Activated gamma-delta T cell treated with Interleukin-2 at 50 U/mL for 16 hours (primary cell): Measurements from ENCODE around the gene SCLT1.

ENCODE experiments used
- DNase-seq: peaks from one replicate; pipeline ENCODE4 v3.0.0-alpha.2; 2020

SCLT1 gene

GRCh38 chr4:128866691-128867090 is 226.6 kb downstream of the SCLT1 start:
- no peak for DNase-seq

- no peak for DNase-seq
These were observed 227.1 kb downstream of the SCLT1 start for GRCh38 chr4:128866269-128866668.

GRCh38 chr4:128865132-128865531 is 228.2 kb downstream of the SCLT1 start:
- DNase-seq, result no peak

- DNase-seq, result peak; percentile 71
These were observed 229.8 kb downstream of the SCLT1 start for GRCh38 chr4:128863312-128864075.

GRCh38 chr4:128862608-128863311 is 230.6 kb downstream of the SCLT1 start:
- DNase-seq, result peak; percentile 12

GRCh38 chr4:128861856-128862518 is 231.4 kb downstream of the SCLT1 start:
- no peak for DNase-seq

GRCh38 chr4:128859887-128860677 is 233.3 kb downstream of the SCLT1 start:
- DNase-seq, result no peak

- DNase-seq, result no peak
These were observed 234.3 kb downstream of the SCLT1 start for GRCh38 chr4:128858879-128859671.

- no peak for DNase-seq
These were observed 237.1 kb downstream of the SCLT1 start for GRCh38 chr4:128856246-128856645.

GRCh38 chr4:128855621-128856020 is 237.7 kb downstream of the SCLT1 start:
- no peak for DNase-seq

- peak; percentile 24 for DNase-seq
These were observed 238.9 kb downstream of the SCLT1 start for GRCh38 chr4:128854433-128854832.

- no peak for DNase-seq
These were observed 239.6 kb downstream of the SCLT1 start for GRCh38 chr4:128853741-128854140.

GRCh38 chr4:128850252-128850651 is 243.1 kb downstream of the SCLT1 start:
- no peak for DNase-seq

GRCh38 chr4:128848461-128848860 is 244.9 kb downstream of the SCLT1 start:
- DNase-seq, result no peak

- no peak for DNase-seq
These were observed 246.1 kb downstream of the SCLT1 start for GRCh38 chr4:128847082-128847724.

GRCh38 chr4:128846063-128846462 is 247.3 kb downstream of the SCLT1 start:
- DNase-seq, result no peak

GRCh38 chr4:128844931-128845330 is 248.4 kb downstream of the SCLT1 start:
- no peak for DNase-seq

- no peak for DNase-seq
These were observed 251.9 kb downstream of the SCLT1 start for GRCh38 chr4:128841402-128841801.

GRCh38 chr4:128840711-128841318 is 252.5 kb downstream of the SCLT1 start:
- no peak for DNase-seq

- no peak for DNase-seq
These were observed 255.7 kb downstream of the SCLT1 start for GRCh38 chr4:128837679-128838078.

GRCh38 chr4:128837198-128837597 is 256.1 kb downstream of the SCLT1 start:
- DNase-seq, result no peak
